NCI-H524 treated with DMSO at 0.1 percent for 48 hours (cell line): Measurements from ENCODE around the gene CD300H.
"Not testable (repeated sequence)": the region's sequence is repeated elsewhere in the genome, so short reads cannot be mapped to it uniquely, and the experiment has no call there.

Experiments used
- DNase-seq: peaks from one replicate; lab custom pipeline; 2025; lab: John Stamatoyannopoulos, UW

CD300H gene

GRCh38 chr17:74526681-74527080 lies 40.6 kb downstream of the CD300H start:
- DNase-seq = no peak

GRCh38 chr17:74525781-74526288 lies 41.5 kb downstream of the CD300H start:
- DNase-seq = no peak

- no peak for DNase-seq
Measured at GRCh38 chr17:74525465-74525725, 41.9 kb downstream of the CD300H start.

GRCh38 chr17:74524653-74525464 lies 42.5 kb downstream of the CD300H start:
- DNase-seq = no peak

GRCh38 chr17:74523308-74523707 lies 44.0 kb downstream of the CD300H start:
- DNase-seq = no peak

- DNase-seq = no peak
Measured at GRCh38 chr17:74522381-74523105, 44.8 kb downstream of the CD300H start.

- no peak for DNase-seq
Measured at GRCh38 chr17:74521701-74522201, 45.6 kb downstream of the CD300H start.

GRCh38 chr17:74520790-74521480 lies 46.4 kb downstream of the CD300H start:
- no peak for DNase-seq

- no peak for DNase-seq
Measured at GRCh38 chr17:74520016-74520434, 47.3 kb downstream of the CD300H start.

- DNase-seq = not testable (repeated sequence)
Measured at GRCh38 chr17:74518413-74518981, 48.8 kb downstream of the CD300H start.

- no peak for DNase-seq
Measured at GRCh38 chr17:74516561-74517328, 50.6 kb downstream of the CD300H start.

GRCh38 chr17:74515941-74516340 lies 51.4 kb downstream of the CD300H start:
- DNase-seq = no peak

- no peak for DNase-seq
Measured at GRCh38 chr17:74514632-74515334, 52.5 kb downstream of the CD300H start.

- no peak for DNase-seq
Measured at GRCh38 chr17:74513987-74514631, 53.2 kb downstream of the CD300H start.

- no peak for DNase-seq
Measured at GRCh38 chr17:74512624-74513091, 54.7 kb downstream of the CD300H start.

GRCh38 chr17:74512036-74512435 lies 55.3 kb downstream of the CD300H start:
- no peak for DNase-seq
